ENCODE measurements around the gene E2F6. TPM values are rescaled to one million over a fixed set of nuclear protein-coding genes. Genes with fewer than 3 reads are reported as not detected.

E2F6 gene
- total RNA-seq, 1 donor from 2014 or later = 12.1 TPM

GRCh38 chr2:11512431-11512830, 46.5 kb upstream of the E2F6 start:
- Histone ChIP-seq H3K36me3 (ENCODE audit: control insufficient read depth, insufficient read depth, low read length) (no peaks in the 10 kb centered on the region), H3K27me3 (ENCODE audit: control insufficient read depth, insufficient read depth, low read length) (peaks cover 2% of the 10 kb centered on the region), H3K4me3 (ENCODE audit: low read depth, low read length) (no peak overlapping the region)
- no peak for DNase-seq (ENCODE audit: low read depth)
- no peak for TF ChIP-seq CTCF (IDR thresholded peaks at IDR 0.05; ENCODE audit: insufficient read depth, low read length, severe bottlenecking)
- FAIRE-seq = no peak

- no peak for DNase-seq (ENCODE audit: low read depth)
- Histone ChIP-seq H3K36me3 (ENCODE audit: control insufficient read depth, insufficient read depth, low read length) (no peaks in the 10 kb centered on the region), H3K27me3 (ENCODE audit: control insufficient read depth, insufficient read depth, low read length) (peaks cover 2% of the 10 kb centered on the region), H3K4me3 (ENCODE audit: low read depth, low read length) (no peak overlapping the region)
- no peak for FAIRE-seq
- no peak for TF ChIP-seq CTCF (IDR thresholded peaks at IDR 0.05; ENCODE audit: insufficient read depth, low read length, severe bottlenecking)
Observed at GRCh38 chr2:11509657-11510360, 43.8 kb upstream of the E2F6 start.

GRCh38 chr2:11508279-11508678, 42.3 kb upstream of the E2F6 start:
- TF ChIP-seq CTCF (IDR thresholded peaks at IDR 0.05; ENCODE audit: insufficient read depth, low read length, severe bottlenecking) = no peak
- Histone ChIP-seq H3K4me3 (ENCODE audit: low read depth, low read length) (no peak overlapping the region), H3K27me3 (ENCODE audit: control insufficient read depth, insufficient read depth, low read length) (peaks cover 2% of the 10 kb centered on the region), H3K36me3 (ENCODE audit: control insufficient read depth, insufficient read depth, low read length) (no peaks in the 10 kb centered on the region)
- DNase-seq (ENCODE audit: low read depth) (no peak), FAIRE-seq (no peak)

GRCh38 chr2:11507517-11507916, 41.6 kb upstream of the E2F6 start:
- FAIRE-seq = no peak
- Histone ChIP-seq H3K27me3 (ENCODE audit: control insufficient read depth, insufficient read depth, low read length) (peaks cover 2% of the 10 kb centered on the region), H3K36me3 (ENCODE audit: control insufficient read depth, insufficient read depth, low read length) (no peaks in the 10 kb centered on the region), H3K4me3 (ENCODE audit: low read depth, low read length) (no peak overlapping the region)
- TF ChIP-seq CTCF (IDR thresholded peaks at IDR 0.05; ENCODE audit: insufficient read depth, low read length, severe bottlenecking) = no peak
- no peak for DNase-seq (ENCODE audit: low read depth)

GRCh38 chr2:11506611-11506969, 40.6 kb upstream of the E2F6 start:
- Histone ChIP-seq H3K27me3 (ENCODE audit: control insufficient read depth, insufficient read depth, low read length) (peaks cover 2% of the 10 kb centered on the region), H3K36me3 (ENCODE audit: control insufficient read depth, insufficient read depth, low read length) (no peaks in the 10 kb centered on the region), H3K4me3 (ENCODE audit: low read depth, low read length) (no peak overlapping the region)
- FAIRE-seq = no peak
- no peak for DNase-seq (ENCODE audit: low read depth)
- TF ChIP-seq CTCF (IDR thresholded peaks at IDR 0.05; ENCODE audit: insufficient read depth, low read length, severe bottlenecking) = no peak
